ENCODE data around the gene NT5DC4.
A peak's percentile ranks its signal among the peaks of the same experiment; 100 is the strongest.
"Not testable (repeated sequence)": the region's sequence is repeated elsewhere in the genome, so short reads cannot be mapped to it uniquely, and the experiment has no call there.

Gene NT5DC4

GRCh38 chr2:112701052-112701451, 19.8 kb upstream of the NT5DC4 start:
- peak in 1 of 2 donors; percentile 49 for DNase-seq

- no peak for DNase-seq
Observed at GRCh38 chr2:112703684-112704083, 17.1 kb upstream of the NT5DC4 start.

GRCh38 chr2:112705575-112705974, 15.2 kb upstream of the NT5DC4 start:
- no peak for DNase-seq

GRCh38 chr2:112706170-112706664, 14.6 kb upstream of the NT5DC4 start:
- peak in 1 of 2 donors; percentile 81 for DNase-seq

- DNase-seq = not testable (repeated sequence)
Observed at GRCh38 chr2:112706947-112707346, 13.9 kb upstream of the NT5DC4 start.

- no peak for DNase-seq
Observed at GRCh38 chr2:112708968-112709367, 11.9 kb upstream of the NT5DC4 start.

- no peak for DNase-seq
Observed at GRCh38 chr2:112709703-112710102, 11.1 kb upstream of the NT5DC4 start.

GRCh38 chr2:112710956-112711750, 9.7 kb upstream of the NT5DC4 start:
- no peak for DNase-seq

GRCh38 chr2:112712465-112712864, 8.4 kb upstream of the NT5DC4 start:
- DNase-seq = no peak

- no peak for DNase-seq
Observed at GRCh38 chr2:112712903-112713584, 7.8 kb upstream of the NT5DC4 start.

- DNase-seq = no peak
Observed at GRCh38 chr2:112713585-112713925, 7.3 kb upstream of the NT5DC4 start.

- no peak for DNase-seq
Observed at GRCh38 chr2:112713926-112714325, 6.9 kb upstream of the NT5DC4 start.

GRCh38 chr2:112714331-112714730, 6.5 kb upstream of the NT5DC4 start:
- no peak for DNase-seq

- DNase-seq = no peak
Observed at GRCh38 chr2:112714836-112715631, 5.8 kb upstream of the NT5DC4 start.

- DNase-seq = not testable (repeated sequence)
Observed at GRCh38 chr2:112716094-112716493, 4.7 kb upstream of the NT5DC4 start.

- not testable (repeated sequence) for DNase-seq
Observed at GRCh38 chr2:112716826-112717352, 3.9 kb upstream of the NT5DC4 start.

- no peak for DNase-seq
Observed at GRCh38 chr2:112718863-112719370, 1.9 kb upstream of the NT5DC4 start.

- DNase-seq = no peak
Observed at GRCh38 chr2:112721819-112722522, 1.2 kb downstream of the NT5DC4 start.

- DNase-seq = no peak
Observed at GRCh38 chr2:112722816-112723546, 2.2 kb downstream of the NT5DC4 start.

- no peak for DNase-seq
Observed at GRCh38 chr2:112723547-112723940, 2.7 kb downstream of the NT5DC4 start.

- DNase-seq = no peak
Observed at GRCh38 chr2:112723995-112724394, 3.2 kb downstream of the NT5DC4 start.

Measured in bone marrow (tissue), 2 donors.